NB4 (cell line): ENCODE measurements around the gene CCDC110.

Source experiments
- POLR2A ChIP-seq: IDR thresholded peaks from 2 replicates; pipeline ENCODE4 v1.6.1; 2011; ENCODE audit warnings: mild to moderate bottlenecking; ENCODE audit not compliant: insufficient read length; ENCODE audit errors: extremely low read depth
- TF ChIP-seq, protein P1 (sequence below): IDR thresholded peaks from 2 replicates; pipeline ENCODE4 v1.6.1; 2011; ENCODE audit warnings: low read depth, low read length
- TF ChIP-seq, protein P2 (sequence below): IDR thresholded peaks from one replicate; pipeline ENCODE4 v1.5.1; 2012; ENCODE audit warnings: low read depth, low read length

DNA sequence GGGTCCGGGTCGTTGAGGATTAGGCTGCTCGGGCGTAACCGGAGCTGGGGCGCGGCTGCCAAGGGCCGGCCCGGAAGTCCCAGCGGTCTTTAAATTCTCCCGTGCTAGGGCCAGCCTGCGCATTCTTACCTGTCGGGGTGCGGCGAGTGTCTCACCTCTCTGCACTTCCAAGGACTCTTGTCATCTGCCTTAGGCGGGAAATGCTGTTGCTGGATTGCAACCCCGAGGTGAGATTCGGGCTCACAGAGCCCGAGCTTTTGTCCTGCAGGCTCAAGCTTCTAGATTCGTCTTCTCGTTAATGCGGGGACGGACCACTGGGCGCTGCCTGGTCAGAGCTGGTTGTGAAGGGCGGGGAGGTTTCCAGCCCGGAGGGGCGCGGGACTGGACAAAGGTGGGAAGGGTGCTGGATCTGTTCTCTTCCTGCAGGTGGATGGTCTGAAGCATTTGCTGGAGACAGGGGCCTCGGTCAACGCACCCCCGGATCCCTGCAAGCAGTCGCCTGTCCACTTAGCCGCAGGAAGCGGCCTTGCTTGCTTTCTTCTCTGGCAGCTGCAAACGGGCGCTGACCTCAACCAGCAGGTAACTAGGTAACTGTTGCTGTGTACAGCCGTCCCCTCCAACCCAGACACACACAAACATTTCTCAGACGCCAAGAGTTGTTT, 74.7 kb downstream of the CCDC110 start, which contains the start of gene ANKRD37:
- TF ChIP-seq, protein P1, sequence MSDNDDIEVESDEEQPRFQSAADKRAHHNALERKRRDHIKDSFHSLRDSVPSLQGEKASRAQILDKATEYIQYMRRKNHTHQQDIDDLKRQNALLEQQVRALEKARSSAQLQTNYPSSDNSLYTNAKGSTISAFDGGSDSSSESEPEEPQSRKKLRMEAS: no peak
- TF ChIP-seq, protein P2, sequence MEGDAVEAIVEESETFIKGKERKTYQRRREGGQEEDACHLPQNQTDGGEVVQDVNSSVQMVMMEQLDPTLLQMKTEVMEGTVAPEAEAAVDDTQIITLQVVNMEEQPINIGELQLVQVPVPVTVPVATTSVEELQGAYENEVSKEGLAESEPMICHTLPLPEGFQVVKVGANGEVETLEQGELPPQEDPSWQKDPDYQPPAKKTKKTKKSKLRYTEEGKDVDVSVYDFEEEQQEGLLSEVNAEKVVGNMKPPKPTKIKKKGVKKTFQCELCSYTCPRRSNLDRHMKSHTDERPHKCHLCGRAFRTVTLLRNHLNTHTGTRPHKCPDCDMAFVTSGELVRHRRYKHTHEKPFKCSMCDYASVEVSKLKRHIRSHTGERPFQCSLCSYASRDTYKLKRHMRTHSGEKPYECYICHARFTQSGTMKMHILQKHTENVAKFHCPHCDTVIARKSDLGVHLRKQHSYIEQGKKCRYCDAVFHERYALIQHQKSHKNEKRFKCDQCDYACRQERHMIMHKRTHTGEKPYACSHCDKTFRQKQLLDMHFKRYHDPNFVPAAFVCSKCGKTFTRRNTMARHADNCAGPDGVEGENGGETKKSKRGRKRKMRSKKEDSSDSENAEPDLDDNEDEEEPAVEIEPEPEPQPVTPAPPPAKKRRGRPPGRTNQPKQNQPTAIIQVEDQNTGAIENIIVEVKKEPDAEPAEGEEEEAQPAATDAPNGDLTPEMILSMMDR: no peak
- no peak for TF ChIP-seq POLR2A
